ENCODE results near the gene SLC12A6.
A peak's percentile ranks its signal among the peaks of the same experiment; 100 is the strongest.

Gene SLC12A6

GRCh38 chr15:34367101-34368081 lies 29.8 kb upstream of the SLC12A6 start, which contains the start of gene LPCAT4:
Gene LPCAT4, minus strand, starts transcription at chr15:34367196. Its CDS starts 96 bp downstream, at chr15:34367100.
- peak; percentile 94 for TF ChIP-seq CTCF (IDR thresholded peaks at IDR 0.05)
- TF ChIP-seq ZFX (IDR thresholded peaks at IDR 0.05; ENCODE audit: borderline replicate concordance) = no peak
- H3K27ac ChIP-seq = peak within 1 kb of the TSS; percentile 85

- TF ChIP-seq ZFX (IDR thresholded peaks at IDR 0.05; ENCODE audit: borderline replicate concordance) (no peak), CTCF (IDR thresholded peaks at IDR 0.05) (no peak)
- peak overlapping the region; percentile 85; the same call in 1 of the 2 replicates for H3K27ac ChIP-seq
These were observed 28.9 kb upstream of the SLC12A6 start for GRCh38 chr15:34366271-34367065.

- H3K27ac ChIP-seq = no peak overlapping the region
These were observed 28.3 kb upstream of the SLC12A6 start for GRCh38 chr15:34365836-34366235.

GRCh38 chr15:34365091-34365825 lies 27.7 kb upstream of the SLC12A6 start:
- TF ChIP-seq ZFX (IDR thresholded peaks at IDR 0.05; ENCODE audit: borderline replicate concordance) (no peak), CTCF (IDR thresholded peaks at IDR 0.05) (no peak)
- H3K27ac ChIP-seq = no peak overlapping the region

More at GRCh38 chr15:34365836-34366235, 28.3 kb upstream of the SLC12A6 start:
- TF ChIP-seq CTCF (IDR thresholded peaks at IDR 0.05) (no peak), ZFX (IDR thresholded peaks at IDR 0.05; ENCODE audit: borderline replicate concordance) (no peak)

GRCh38 chr15:34364041-34364440 lies 26.5 kb upstream of the SLC12A6 start:
- TF ChIP-seq ZFX (IDR thresholded peaks at IDR 0.05; ENCODE audit: borderline replicate concordance) (no peak), CTCF (IDR thresholded peaks at IDR 0.05) (no peak)
- no peak overlapping the region for H3K27ac ChIP-seq

GRCh38 chr15:34362047-34362773 lies 24.6 kb upstream of the SLC12A6 start:
- TF ChIP-seq ZFX (IDR thresholded peaks at IDR 0.05; ENCODE audit: borderline replicate concordance) (no peak), CTCF (IDR thresholded peaks at IDR 0.05) (no peak)

More at GRCh38 chr15:34362047-34362773, 24.6 kb upstream of the SLC12A6 start:
- H3K27ac ChIP-seq = no peak overlapping the region
